ENCODE data around the gene OPCML.

The OPCML gene

DNA sequence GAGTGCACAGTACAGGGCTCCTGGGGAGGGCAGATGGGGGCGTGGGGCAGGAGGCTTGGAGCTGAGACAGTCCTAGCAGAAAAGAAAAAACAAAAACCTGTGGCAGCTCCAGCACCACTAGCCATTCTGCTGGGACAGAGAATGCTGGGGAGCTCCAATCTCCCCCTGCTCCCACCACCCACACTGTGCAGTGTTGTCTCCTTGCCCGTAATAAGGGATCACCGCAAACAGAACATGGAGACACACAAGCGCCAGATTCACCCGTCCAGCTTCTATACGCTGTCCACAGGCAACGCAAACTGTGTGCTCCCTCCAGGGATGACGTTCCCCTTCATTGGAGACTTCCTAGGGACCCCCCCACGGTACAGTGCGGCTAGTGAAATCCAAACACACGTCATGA lies 31.4 kb downstream of the OPCML start:
- H3K4me3 ChIP-seq (IDR thresholded peaks at IDR 0.05; ENCODE audit: insufficient read depth, low read depth, low read length): no peak overlapping the region

DNA sequence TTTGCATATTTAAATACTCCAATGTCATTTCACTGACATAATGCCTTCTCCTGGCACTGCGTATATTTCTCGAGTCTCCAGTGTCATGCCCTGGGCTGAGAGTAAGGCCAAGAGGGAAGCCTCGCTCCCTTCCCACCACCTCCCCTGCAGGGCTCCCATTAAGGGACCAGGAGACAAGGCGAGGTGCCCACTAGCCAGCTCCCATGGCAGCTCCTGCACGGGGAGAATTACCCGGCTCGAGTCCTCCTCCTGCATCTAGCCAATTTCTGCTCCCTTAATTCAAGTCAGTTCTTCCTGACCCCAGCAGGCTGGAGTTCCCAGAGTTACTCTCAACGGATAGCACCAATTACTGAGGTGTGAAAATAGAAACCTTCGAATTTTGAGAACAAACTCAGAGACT lies 31.9 kb downstream of the OPCML start:
- H3K79me2 ChIP-seq (ENCODE audit: insufficient read depth, low read depth): no peaks in the 10 kb centered on the region
- H3K9ac ChIP-seq: no peak overlapping the region
- H3K4me2 ChIP-seq: no peak overlapping the region
- H4K20me1 ChIP-seq (ENCODE audit: insufficient read depth): no peaks in the 10 kb centered on the region
- no peaks in the 10 kb centered on the region for H3K27me3 ChIP-seq (ENCODE audit: insufficient read depth, low read depth)
- no peak overlapping the region for H3K4me3 ChIP-seq (IDR thresholded peaks at IDR 0.05; ENCODE audit: insufficient read depth, low read depth, low read length)
- no peaks in the 10 kb centered on the region for H3K36me3 ChIP-seq (ENCODE audit: insufficient read depth)
- TF ChIP-seq, protein P1, sequence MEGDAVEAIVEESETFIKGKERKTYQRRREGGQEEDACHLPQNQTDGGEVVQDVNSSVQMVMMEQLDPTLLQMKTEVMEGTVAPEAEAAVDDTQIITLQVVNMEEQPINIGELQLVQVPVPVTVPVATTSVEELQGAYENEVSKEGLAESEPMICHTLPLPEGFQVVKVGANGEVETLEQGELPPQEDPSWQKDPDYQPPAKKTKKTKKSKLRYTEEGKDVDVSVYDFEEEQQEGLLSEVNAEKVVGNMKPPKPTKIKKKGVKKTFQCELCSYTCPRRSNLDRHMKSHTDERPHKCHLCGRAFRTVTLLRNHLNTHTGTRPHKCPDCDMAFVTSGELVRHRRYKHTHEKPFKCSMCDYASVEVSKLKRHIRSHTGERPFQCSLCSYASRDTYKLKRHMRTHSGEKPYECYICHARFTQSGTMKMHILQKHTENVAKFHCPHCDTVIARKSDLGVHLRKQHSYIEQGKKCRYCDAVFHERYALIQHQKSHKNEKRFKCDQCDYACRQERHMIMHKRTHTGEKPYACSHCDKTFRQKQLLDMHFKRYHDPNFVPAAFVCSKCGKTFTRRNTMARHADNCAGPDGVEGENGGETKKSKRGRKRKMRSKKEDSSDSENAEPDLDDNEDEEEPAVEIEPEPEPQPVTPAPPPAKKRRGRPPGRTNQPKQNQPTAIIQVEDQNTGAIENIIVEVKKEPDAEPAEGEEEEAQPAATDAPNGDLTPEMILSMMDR (conservative IDR thresholded peaks at IDR 0.05; ENCODE audit: low read depth, low read length): no peak
- H3K27ac ChIP-seq: no peak overlapping the region
- H2AFZ ChIP-seq (ENCODE audit: low read depth): no peak overlapping the region
- H3K4me1 ChIP-seq (ENCODE audit: low read depth, poor library complexity, severe bottlenecking): no peaks in the 10 kb centered on the region

More for the DNA sequence above, 31.4 kb downstream of the OPCML start:
- Histone ChIP-seq H3K27me3 (ENCODE audit: insufficient read depth, low read depth) (no peaks in the 10 kb centered on the region), H3K79me2 (ENCODE audit: insufficient read depth, low read depth) (no peaks in the 10 kb centered on the region), H2AFZ (ENCODE audit: low read depth) (no peak overlapping the region), H3K27ac (no peak overlapping the region), H3K4me2 (no peak overlapping the region), H3K9ac (no peak overlapping the region), H4K20me1 (ENCODE audit: insufficient read depth) (no peaks in the 10 kb centered on the region), H3K36me3 (ENCODE audit: insufficient read depth) (no peaks in the 10 kb centered on the region), H3K4me1 (ENCODE audit: low read depth, poor library complexity, severe bottlenecking) (no peaks in the 10 kb centered on the region)
- TF ChIP-seq, protein P1 (conservative IDR thresholded peaks at IDR 0.05; ENCODE audit: low read depth, low read length): no peak

DNA sequence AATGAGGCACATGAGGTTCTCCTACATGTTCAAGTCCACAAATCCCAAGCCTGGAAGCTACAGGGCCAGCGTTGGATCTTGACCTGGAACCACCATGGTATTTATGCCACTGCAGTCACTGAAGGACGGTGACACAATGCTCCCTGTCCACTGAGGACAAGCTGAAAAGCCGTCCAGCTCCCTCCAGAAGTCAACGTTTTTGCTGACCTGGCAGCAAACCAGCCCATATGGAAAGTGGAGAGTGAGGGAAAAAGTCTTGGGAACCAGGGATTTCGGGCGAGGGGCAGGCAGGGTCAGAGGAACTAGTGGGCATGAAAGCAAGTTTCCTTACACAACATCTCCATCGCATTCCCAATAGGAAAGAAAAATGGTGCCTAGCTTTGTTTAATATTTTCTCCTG lies 33.3 kb downstream of the OPCML start:
- Histone ChIP-seq H3K79me2 (ENCODE audit: insufficient read depth, low read depth) (no peaks in the 10 kb centered on the region), H2AFZ (ENCODE audit: low read depth) (no peak overlapping the region), H3K36me3 (ENCODE audit: insufficient read depth) (no peaks in the 10 kb centered on the region), H4K20me1 (ENCODE audit: insufficient read depth) (no peaks in the 10 kb centered on the region), H3K4me1 (ENCODE audit: low read depth, poor library complexity, severe bottlenecking) (no peaks in the 10 kb centered on the region), H3K4me2 (no peak overlapping the region), H3K4me3 (IDR thresholded peaks at IDR 0.05; ENCODE audit: insufficient read depth, low read depth, low read length) (no peak overlapping the region), H3K27ac (no peak overlapping the region), H3K9ac (no peak overlapping the region), H3K27me3 (ENCODE audit: insufficient read depth, low read depth) (no peaks in the 10 kb centered on the region)
- TF ChIP-seq, protein P1 (conservative IDR thresholded peaks at IDR 0.05; ENCODE audit: low read depth, low read length): no peak

DNA sequence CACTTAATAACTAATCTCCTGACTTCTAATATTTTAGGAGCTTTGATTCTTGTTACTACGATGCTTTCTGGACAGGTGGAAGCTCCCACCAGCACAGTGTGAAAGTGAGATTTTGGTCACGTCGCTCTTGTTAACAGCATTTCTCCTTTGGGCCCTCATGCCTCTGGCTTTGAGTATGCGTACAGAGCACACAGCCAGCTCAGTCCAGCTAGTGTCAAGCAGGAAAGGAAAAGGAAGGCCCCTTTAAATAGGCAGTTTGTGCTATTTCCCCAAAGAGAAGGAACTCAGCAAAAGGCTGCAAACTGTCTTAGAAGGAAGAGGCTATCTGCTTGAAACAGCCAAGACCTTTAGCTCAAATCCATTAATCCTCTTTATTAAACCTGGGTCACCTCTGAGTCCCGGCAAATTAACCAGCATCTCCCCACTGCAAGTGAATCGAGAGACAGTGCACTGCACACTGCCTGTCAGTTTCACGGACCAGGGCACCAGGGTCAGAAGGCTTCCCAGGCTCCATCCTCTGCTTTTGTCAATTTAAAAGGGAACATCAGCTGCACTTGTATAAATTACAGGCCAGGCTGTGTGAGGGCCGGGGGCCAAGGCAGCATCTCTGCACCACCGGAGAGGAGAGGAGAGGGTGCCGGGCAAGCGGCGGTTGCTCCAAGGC lies 34.7 kb downstream of the OPCML start:
- no peak overlapping the region for H3K9ac ChIP-seq
- no peaks in the 10 kb centered on the region for H3K4me1 ChIP-seq (ENCODE audit: low read depth, poor library complexity, severe bottlenecking)
- H3K36me3 ChIP-seq (ENCODE audit: insufficient read depth): no peaks in the 10 kb centered on the region
- no peaks in the 10 kb centered on the region for H4K20me1 ChIP-seq (ENCODE audit: insufficient read depth)
- no peak overlapping the region for H3K4me3 ChIP-seq (IDR thresholded peaks at IDR 0.05; ENCODE audit: insufficient read depth, low read depth, low read length)
- H3K27me3 ChIP-seq (ENCODE audit: insufficient read depth, low read depth): no peaks in the 10 kb centered on the region
- no peaks in the 10 kb centered on the region for H3K79me2 ChIP-seq (ENCODE audit: insufficient read depth, low read depth)
- no peak overlapping the region for H3K27ac ChIP-seq
- TF ChIP-seq, protein P1 (conservative IDR thresholded peaks at IDR 0.05; ENCODE audit: low read depth, low read length): no peak
- no peak overlapping the region for H3K4me2 ChIP-seq
- no peak overlapping the region for H2AFZ ChIP-seq (ENCODE audit: low read depth)

All from KMS-11 (cell line).